ENCODE results near the gene RAB17. TPM values are rescaled to one million over a fixed set of nuclear protein-coding genes. Genes with fewer than 3 reads are reported as not detected.

RAB17 gene
- total RNA-seq = 0.39 and 1.5 TPM in 2 replicates

- no peak for DNase-seq (ENCODE audit: extremely low read depth, low read depth, low spot score)
Observed at GRCh38 chr2:237590272-237591140, at the start of gene RAB17. TSS of gene RAB17 (minus strand) at chr2:237590734. CDS start at chr2:237586154, 4,580 bp downstream.

GRCh38 chr2:237639836-237640220 is 49.3 kb upstream of the RAB17 start:
- no peak for DNase-seq (ENCODE audit: extremely low read depth, low read depth, low spot score)

GRCh38 chr2:237639052-237639835 is 48.7 kb upstream of the RAB17 start:
- DNase-seq (ENCODE audit: extremely low read depth, low read depth, low spot score) = no peak

GRCh38 chr2:237638176-237638575 is 47.6 kb upstream of the RAB17 start:
- no peak for DNase-seq (ENCODE audit: extremely low read depth, low read depth, low spot score)

- no peak for DNase-seq (ENCODE audit: extremely low read depth, low read depth, low spot score)
Observed at GRCh38 chr2:237637429-237638135, 47.0 kb upstream of the RAB17 start.

GRCh38 chr2:237636578-237636977 is 46.0 kb upstream of the RAB17 start:
- no peak for DNase-seq (ENCODE audit: extremely low read depth, low read depth, low spot score)

GRCh38 chr2:237633061-237633561 is 42.6 kb upstream of the RAB17 start:
- DNase-seq (ENCODE audit: extremely low read depth, low read depth, low spot score) = no peak

GRCh38 chr2:237631801-237632585 is 41.5 kb upstream of the RAB17 start:
- no peak for DNase-seq (ENCODE audit: extremely low read depth, low read depth, low spot score)

- no peak for DNase-seq (ENCODE audit: extremely low read depth, low read depth, low spot score)
Observed at GRCh38 chr2:237631007-237631785, 40.7 kb upstream of the RAB17 start.

- DNase-seq (ENCODE audit: extremely low read depth, low read depth, low spot score) = no peak
Observed at GRCh38 chr2:237630216-237631000, 39.9 kb upstream of the RAB17 start.

GRCh38 chr2:237629739-237630138 is 39.2 kb upstream of the RAB17 start:
- DNase-seq (ENCODE audit: extremely low read depth, low read depth, low spot score) = no peak

- no peak for DNase-seq (ENCODE audit: extremely low read depth, low read depth, low spot score)
Observed at GRCh38 chr2:237629188-237629534, 38.6 kb upstream of the RAB17 start.

- no peak for DNase-seq (ENCODE audit: extremely low read depth, low read depth, low spot score)
Observed at GRCh38 chr2:237628247-237629187, 38.0 kb upstream of the RAB17 start.

GRCh38 chr2:237627441-237628246 is 37.1 kb upstream of the RAB17 start, which contains the start of gene LRRFIP1:
TSS of gene LRRFIP1 (plus strand) at chr2:237627587. CDS start at chr2:237627645, 58 bp downstream.
- no peak for DNase-seq (ENCODE audit: extremely low read depth, low read depth, low spot score)

- DNase-seq (ENCODE audit: extremely low read depth, low read depth, low spot score) = no peak
Observed at GRCh38 chr2:237626813-237627440, 36.4 kb upstream of the RAB17 start.

GRCh38 chr2:237625777-237626176 is 35.2 kb upstream of the RAB17 start:
- no peak for DNase-seq (ENCODE audit: extremely low read depth, low read depth, low spot score)
